K562 (cell line): ENCODE results near the gene SCAANT1. TPM values are rescaled to one million over a fixed set of nuclear protein-coding genes. Genes with fewer than 3 reads are reported as not detected.

Source experiments
- ATAC-seq: fragments of 200-7000 bp; cut with Tn5 transposase; 3 replicates; pipeline ENCODE4 v1.9.1; 2020; ENCODE audit warnings: moderate library complexity
- BruUV-seq: library from RNA; stranded (reverse); fragments of 400-500 nt; replicated peaks from 2 replicates; lab custom pipeline; 2021; lab: Mats Ljungman, UMichigan
- CTCF ChIA-PET: fragments of 300-600 bp; formaldehyde crosslinking; extraction: SDS; loops from one replicate; lab custom pipeline; 2021; ENCODE audit warnings: low intra/inter-chr PET ratio; lab: Yijun Ruan, JAX
- POLR2A ChIA-PET: fragments of 300-600, 350-650 bp; sonication (Branson Sonifier 250); formaldehyde crosslinking; extraction: SDS; loops from one replicate; lab custom pipeline; 2021; ENCODE audit warnings: antibody characterized with exemption, inconsistent platforms; lab: Yijun Ruan, JAX
- DNase-seq, 4 experiments: peaks; one replicate each; pipeline versions ENCODE4 v3.0.0 to v3.0.0-alpha.2; 2011 to 2018; ENCODE audit warnings: low spot score in 3 of 4, mixed read lengths in 3 of 4; ENCODE audit errors: extremely low read depth in 1 of 4
- FAIRE-seq: peaks from 2 replicates; lab custom pipeline; 2011; peaks lifted over from hg19 to GRCh38; lab: Jason Lieb, UNC
- H2AFZ ChIP-seq: 2 replicates; pipeline ENCODE4 v1.6.0; 2011; ENCODE audit warnings: low read depth, low read length, control low read depth, inconsistent platforms
- H3K27ac ChIP-seq: fragments of 200-600 bp; 3 replicates; pipeline ENCODE4 v1.8.0; 2011; ENCODE audit warnings: low read depth, mild to moderate bottlenecking, control low read depth, inconsistent platforms, low read length, moderate library complexity, mixed read lengths; ENCODE audit errors: extremely low read depth
- H3K27me3 ChIP-seq, 2 experiments: fragments of 300-600 bp in 1 of 2; 2 replicates in 1 of 2; 3 replicates in 1 of 2; pipeline versions ENCODE4 v1.6.0 to v1.8.0; 2011; ENCODE audit warnings: inconsistent platforms in 2 of 2, low read length in 2 of 2, mild to moderate bottlenecking in 1 of 2, mixed read lengths in 1 of 2, moderate library complexity in 1 of 2; ENCODE audit not compliant: control insufficient read depth in 2 of 2, insufficient read depth in 2 of 2
- H3K36me3 ChIP-seq: fragments of 300-600 bp; 3 replicates; pipeline ENCODE4 v1.8.0; 2011; ENCODE audit warnings: mild to moderate bottlenecking, low read length, inconsistent platforms; ENCODE audit not compliant: control insufficient read depth, insufficient read depth
- H3K4me1 ChIP-seq, 2 experiments: fragments of 200-600 bp in 1 of 2; replicated peaks in 1 of 2; 2 replicates in 1 of 2; 3 replicates in 1 of 2; pipeline versions ENCODE4 v1.5.1 to v1.8.0; 2011; ENCODE audit warnings: inconsistent platforms in 2 of 2, low read length in 2 of 2, mild to moderate bottlenecking in 1 of 2, mixed read lengths in 1 of 2, moderate library complexity in 1 of 2; ENCODE audit not compliant: control insufficient read depth in 2 of 2, insufficient read depth in 2 of 2
- H3K4me2 ChIP-seq: 2 replicates; pipeline ENCODE4 v1.6.1; 2011; ENCODE audit warnings: low read length, control low read depth, inconsistent platforms, mixed read lengths; ENCODE audit not compliant: insufficient read depth
- H3K4me3 ChIP-seq: fragments of 200-600 bp; sonication (generic), shearing (Covaris generic); 2 replicates; pipeline ENCODE4 v1.5.1; 2016; ENCODE audit warnings: control low read depth, inconsistent platforms
- H3K79me2 ChIP-seq: fragments of 200-600 bp; 3 replicates; pipeline ENCODE4 v1.8.0; 2011; ENCODE audit warnings: low read length, inconsistent platforms; ENCODE audit not compliant: control insufficient read depth, insufficient read depth
- H3K9ac ChIP-seq, 2 experiments: 2 replicates each; pipeline versions ENCODE4 v1.6.0 to v1.6.1; 2011; ENCODE audit warnings: low read depth in 2 of 2, low read length in 2 of 2, control low read depth in 1 of 2, inconsistent platforms in 1 of 2, mild to moderate bottlenecking in 1 of 2, mixed read lengths in 1 of 2; ENCODE audit not compliant: insufficient read depth in 1 of 2
- H3K9me1 ChIP-seq: one replicate; pipeline ENCODE4 v1.6.0; 2011; ENCODE audit warnings: inconsistent platforms, mild to moderate bottlenecking, low read length, moderate library complexity; ENCODE audit not compliant: control insufficient read depth, insufficient read depth
- H3K9me3 ChIP-seq: replicated peaks from 2 replicates; pipeline ENCODE4 v1.5.1; 2011; ENCODE audit warnings: low read depth, low read length, inconsistent platforms; ENCODE audit not compliant: control insufficient read depth, insufficient read depth
- H4K20me1 ChIP-seq: replicated peaks from 2 replicates; pipeline ENCODE4 v1.6.1; 2011; ENCODE audit warnings: low read length, inconsistent platforms, mixed read lengths; ENCODE audit not compliant: control insufficient read depth, insufficient read depth
- CTBP1 ChIP-seq: fragments of 450-650 bp; IDR thresholded peaks from 2 replicates; pipeline ENCODE4 v1.6.1; 2016; ENCODE audit warnings: borderline replicate concordance
- ILF3 ChIP-seq: fragments of 450-650 bp; IDR thresholded peaks from 2 replicates; pipeline ENCODE4 v1.6.1; 2018; ENCODE audit warnings: antibody characterized with exemption, mild to moderate bottlenecking, moderate library complexity, borderline replicate concordance
- MIER1 ChIP-seq: fragments of 450-650 bp; IDR thresholded peaks from 2 replicates; pipeline ENCODE4 v1.6.1; 2016; ENCODE audit warnings: antibody characterized with exemption, mild to moderate bottlenecking, low read depth
- PTBP1 ChIP-seq: fragments of 200-400 bp; formaldehyde crosslinking; IDR thresholded peaks from 2 replicates; pipeline ENCODE4 v1.6.1; 2017; ENCODE audit warnings: low read depth, low read length
- ZBTB11 ChIP-seq, 3 experiments: fragments of 200-800 bp in 1 of 3; fragments of 250-450 bp in 1 of 3; fragments of 450-650 bp in 1 of 3; sonication (Bioruptor Pico) in 1 of 3; sonication (Bioruptor generic) in 1 of 3; formaldehyde crosslinking in 1 of 3; IDR thresholded peaks; 2 replicates each; pipeline versions ENCODE4 v1.6.1 to v1.8.0; 2016 to 2022; ENCODE audit warnings: mild to moderate bottlenecking in 2 of 3, missing genetic modification characterization in 2 of 3, missing compliant biosample characterization in 1 of 3, moderate library complexity in 1 of 3
- ZNF280A ChIP-seq: fragments of 450-650 bp; IDR thresholded peaks from 2 replicates; pipeline ENCODE4 v1.6.1; 2018; ENCODE audit warnings: mild to moderate bottlenecking, low read depth; ENCODE audit not compliant: partially characterized antibody
- ZNF431 ChIP-seq: sonication (generic); formaldehyde crosslinking; IDR thresholded peaks from 2 replicates; pipeline ENCODE4 v1.8.0; 2022; ENCODE audit warnings: mild to moderate bottlenecking, missing genetic modification reagents
- ZNF717 ChIP-seq: fragments of 250-450 bp; sonication (Bioruptor Pico); IDR thresholded peaks from 2 replicates; pipeline ENCODE4 v1.5.0; 2021
- WGBS: fragments of 100-300 bp; shearing (Covaris generic); methylation state at CpG from one replicate; pipeline ENCODE4 v1.1.6; 2016; ENCODE audit warnings: low coverage, mixed read lengths; ENCODE audit not compliant: insufficient coverage; ENCODE audit errors: missing lambda C conversion rate; 5-methylcytosine and 5-hydroxymethylcytosine counted together
- in situ Hi-C: fragments of 300-500 bp; cut with MboI; formaldehyde crosslinking; loops from 4 replicates; pipeline ENCODE4 v1.15.0; 2018; ENCODE audit warnings: inconsistent platforms, mixed read lengths
- intact Hi-C: fragments of 100-400 bp; cut with micrococcal nuclease; formaldehyde crosslinking; loops from 2 replicates; pipeline ENCODE4 v1.14.2; 2022
- polyA plus RNA-seq, 8 experiments: library from polyadenylated mRNA; depleted of rRNA in 4 of 8; stranded (reverse) in 5 of 8; unstranded in 3 of 8; fragments of >200 nt; fragmentation: Nextera tagmentation in 2 of 8; fragmentation: Illumina TruSeq in 1 of 8; extraction: Ambion mirVana in 2 of 8; extraction: Trizol in 1 of 8; gene quantifications; 2 replicates each; pipeline versions ENCODE4 v1.2.1 to v1.2.3, GENCODE V29; 2011 to 2014; ENCODE audit warnings: inconsistent platforms in 1 of 8, missing spikeins in 1 of 8
- total RNA-seq, 7 experiments: library from RNA; depleted of rRNA in 6 of 7; stranded (reverse); fragments of >200 nt in 6 of 7; fragmentation: Illumina TruSeq in 2 of 7; extraction: Trizol in 2 of 7; gene quantifications; 2 replicates each; pipeline versions ENCODE4 v1.2.1 to v1.2.3, GENCODE V29; 2011 to 2021; ENCODE audit warnings: low replicate concordance in 1 of 7

Gene SCAANT1
- total and polyA plus RNA-seq, 9 of the 15 experiments (the other 6 are each of a cell fraction or from before 2014, with no cell fraction given): not detected

GRCh38 chr3:63878394-63879060 is 33.7 kb downstream of the SCAANT1 start:
- no peaks in the 10 kb centered on the region for H3K4me1 ChIP-seq
- no peak for DNase-seq
- CTCF ChIA-PET: no interaction called here
- H3K9me1 ChIP-seq: no peaks in the 10 kb centered on the region
- H3K79me2 ChIP-seq: peaks cover 48% of the 10 kb centered on the region
- in situ Hi-C loops (no loop called here), intact Hi-C loops (no loop called here)
- H4K20me1 ChIP-seq: peaks cover 12% of the 10 kb centered on the region; the same call in 1 of the 2 replicates
- no peak overlapping the region for H3K4me2 ChIP-seq
- 71% methylated on average over 2 of the region's 2 CpGs for WGBS
- no peak for TF ChIP-seq PTBP1
- no peak for TF ChIP-seq ZNF431 (CRISPR knock-in tag)
- no peak for TF ChIP-seq ILF3
- TF ChIP-seq MIER1: no peak
- TF ChIP-seq CTBP1: no peak
- no peak for TF ChIP-seq ZNF280A
- 0 out of 6 replicates have a peak, but pooled peaks of 1 of the 3 experiments have one; percentile 26 for TF ChIP-seq ZBTB11 (CRISPR knock-in tag; IDR thresholded peaks at IDR 0.05)
- TF ChIP-seq ZNF717: no peak
- no peaks in the 10 kb centered on the region for H3K36me3 ChIP-seq
- POLR2A ChIA-PET: no interaction called here
- no TSS peak for BruUV-seq
- H3K4me3 ChIP-seq: no peak overlapping the region
- H3K27ac ChIP-seq: no peak overlapping the region
- no peak overlapping the region for H2AFZ ChIP-seq
- no peaks in the 10 kb centered on the region for H3K27me3 ChIP-seq
- no peak for ATAC-seq
- FAIRE-seq: no peak
- H3K9me3 ChIP-seq: no peaks in the 10 kb centered on the region
- no peak overlapping the region for H3K9ac ChIP-seq
